Hippocampal formation (tissue), 2 donors: ENCODE results near the gene TOB2.
A peak's percentile ranks its signal among the peaks of the same experiment; 100 is the strongest.
"Not testable (repeated sequence)": the region's sequence is repeated elsewhere in the genome, so short reads cannot be mapped to it uniquely, and the experiment has no call there.

Source experiments
- DNase-seq, 2 donors: peaks; one replicate each; lab custom pipeline; 2025; lab: John Stamatoyannopoulos, UW

Gene TOB2

GRCh38 chr22:41429951-41430332 is 16.7 kb downstream of the TOB2 start:
- DNase-seq: no peak

- no peak for DNase-seq
These were observed 17.2 kb downstream of the TOB2 start for GRCh38 chr22:41429232-41429950.

- no peak for DNase-seq
These were observed 20.8 kb downstream of the TOB2 start for GRCh38 chr22:41425660-41426365.

- no peak for DNase-seq
These were observed 27.9 kb downstream of the TOB2 start for GRCh38 chr22:41418717-41419116.

- peak; percentile 94 to 98 for DNase-seq
These were observed 28.8 kb downstream of the TOB2 start for GRCh38 chr22:41417622-41418390.

GRCh38 chr22:41415554-41415953 is 31.0 kb downstream of the TOB2 start:
- DNase-seq: no peak

- DNase-seq: peak; percentile 29 to 60
These were observed 35.4 kb downstream of the TOB2 start for GRCh38 chr22:41411021-41411851.

- no peak for DNase-seq
These were observed 36.3 kb downstream of the TOB2 start for GRCh38 chr22:41410311-41410751.

GRCh38 chr22:41408665-41409064 is 37.9 kb downstream of the TOB2 start:
- DNase-seq: no peak

- DNase-seq: no peak
These were observed 39.2 kb downstream of the TOB2 start for GRCh38 chr22:41407433-41407832.

- DNase-seq: no peak
These were observed 40.2 kb downstream of the TOB2 start for GRCh38 chr22:41406410-41406809.

GRCh38 chr22:41405588-41405987 is 41.0 kb downstream of the TOB2 start:
- DNase-seq: no peak

- DNase-seq: peak; percentile 97 to 99
These were observed 42.9 kb downstream of the TOB2 start for GRCh38 chr22:41403532-41404318.

GRCh38 chr22:41402851-41403250 is 43.8 kb downstream of the TOB2 start:
- not testable (repeated sequence) for DNase-seq

GRCh38 chr22:41401781-41402648 is 44.6 kb downstream of the TOB2 start:
- peak; percentile 84 to 89 for DNase-seq

- no peak for DNase-seq
These were observed 47.7 kb downstream of the TOB2 start for GRCh38 chr22:41398921-41399320.

GRCh38 chr22:41397143-41397811 is 49.3 kb downstream of the TOB2 start:
- no peak for DNase-seq

GRCh38 chr22:41395531-41396240 is 50.9 kb downstream of the TOB2 start:
- no peak for DNase-seq

GRCh38 chr22:41394012-41394356 is 52.6 kb downstream of the TOB2 start:
- no peak for DNase-seq
